Ectodermal cell (in vitro differentiated cells): Measurements from ENCODE around the gene SULF2.

Experiments used
- H3K27ac ChIP-seq: 2 replicates; pipeline ENCODE4 v1.7.0; 2013; ENCODE audit warnings: mild to moderate bottlenecking, low read depth, low read length; ENCODE audit not compliant: insufficient read depth, poor library complexity, severe bottlenecking
- H3K27me3 ChIP-seq: 2 replicates; pipeline ENCODE4 v1.7.0; 2013; ENCODE audit warnings: mild to moderate bottlenecking, low read length; ENCODE audit not compliant: insufficient read depth, control insufficient read depth, poor library complexity, severe bottlenecking
- H3K36me3 ChIP-seq: one replicate; pipeline ENCODE4 v1.7.0; 2013; ENCODE audit warnings: low read length; ENCODE audit not compliant: control insufficient read depth, insufficient read depth
- H3K4me1 ChIP-seq: one replicate; pipeline ENCODE4 v1.7.0; 2013; ENCODE audit warnings: low read length; ENCODE audit not compliant: control insufficient read depth, insufficient read depth
- H3K4me3 ChIP-seq: 2 replicates; pipeline ENCODE4 v1.7.0; 2013; ENCODE audit warnings: low read depth, low read length, control low read depth; ENCODE audit not compliant: insufficient read depth
- H3K9me3 ChIP-seq: 2 replicates; pipeline ENCODE4 v1.7.0; 2013; ENCODE audit warnings: mild to moderate bottlenecking, low read length, moderate library complexity; ENCODE audit not compliant: control insufficient read depth
- WGBS, 2 experiments: methylation state at CpG; one replicate each; pipeline ENCODE4 v1.1.7; 2013; ENCODE audit warnings: missing lambda C conversion rate in 2 of 2; 5-methylcytosine and 5-hydroxymethylcytosine counted together

The SULF2 gene

GRCh38 chr20:47751449-47751848 lies 33.8 kb downstream of the SULF2 start:
- Histone ChIP-seq H3K4me3 (no peak overlapping the region), H3K27me3 (no peaks in the 10 kb centered on the region), H3K27ac (no peak overlapping the region), H3K4me1 (peaks cover 4% of the 10 kb centered on the region), H3K9me3 (no peaks in the 10 kb centered on the region), H3K36me3 (no peaks in the 10 kb centered on the region)
- 95 to 97% methylated on average over 5 of the region's 5 CpGs for WGBS, 2 experiments

GRCh38 chr20:47749339-47749738 lies 35.9 kb downstream of the SULF2 start:
- no peak overlapping the region for H3K4me3 ChIP-seq
- 95 to 96% methylated on average over 4 of the region's 4 CpGs for WGBS, 2 experiments
- peaks cover 4% of the 10 kb centered on the region for H3K4me1 ChIP-seq
- H3K9me3 ChIP-seq: no peaks in the 10 kb centered on the region
- H3K27me3 ChIP-seq: no peaks in the 10 kb centered on the region
- H3K27ac ChIP-seq: no peak overlapping the region
- H3K36me3 ChIP-seq: no peaks in the 10 kb centered on the region

GRCh38 chr20:47748823-47749222 lies 36.5 kb downstream of the SULF2 start:
- WGBS, 2 experiments: 82 to 86% methylated on average over 5 of the region's 5 CpGs
- Histone ChIP-seq H3K36me3 (no peaks in the 10 kb centered on the region), H3K4me3 (no peak overlapping the region), H3K27ac (no peak overlapping the region), H3K27me3 (no peaks in the 10 kb centered on the region), H3K9me3 (no peaks in the 10 kb centered on the region), H3K4me1 (peaks cover 3% of the 10 kb centered on the region)

- no peaks in the 10 kb centered on the region for H3K36me3 ChIP-seq
- H3K4me3 ChIP-seq: no peak overlapping the region
- no peak overlapping the region for H3K27ac ChIP-seq
- H3K27me3 ChIP-seq: no peaks in the 10 kb centered on the region
- WGBS, 2 experiments: 86 to 90% methylated on average over 6 of the region's 6 CpGs
- no peaks in the 10 kb centered on the region for H3K4me1 ChIP-seq
- no peaks in the 10 kb centered on the region for H3K9me3 ChIP-seq
Observed at GRCh38 chr20:47748069-47748468, 37.2 kb downstream of the SULF2 start.

GRCh38 chr20:47747669-47748031 lies 37.6 kb downstream of the SULF2 start:
- H3K4me3 ChIP-seq: no peak overlapping the region
- no peaks in the 10 kb centered on the region for H3K36me3 ChIP-seq

GRCh38 chr20:47744803-47745202 lies 40.5 kb downstream of the SULF2 start:
- Histone ChIP-seq H3K9me3 (no peaks in the 10 kb centered on the region), H3K27ac (no peak overlapping the region), H3K4me1 (peaks cover 13% of the 10 kb centered on the region), H3K27me3 (no peaks in the 10 kb centered on the region), H3K36me3 (no peaks in the 10 kb centered on the region), H3K4me3 (no peak overlapping the region)
- 95 to 100% methylated on average over 2 to 4 of the region's 4 CpGs for WGBS, 2 experiments

More at GRCh38 chr20:47747669-47748031, 37.6 kb downstream of the SULF2 start:
- Histone ChIP-seq H3K27me3 (no peaks in the 10 kb centered on the region), H3K27ac (no peak overlapping the region), H3K9me3 (no peaks in the 10 kb centered on the region), H3K4me1 (no peaks in the 10 kb centered on the region)
- WGBS, 2 experiments: 93 to 94% methylated on average over 10 of the region's 10 CpGs

- Histone ChIP-seq H3K27me3 (no peaks in the 10 kb centered on the region), H3K4me3 (no peak overlapping the region), H3K4me1 (peaks cover 13% of the 10 kb centered on the region), H3K27ac (no peak overlapping the region), H3K9me3 (no peaks in the 10 kb centered on the region), H3K36me3 (no peaks in the 10 kb centered on the region)
- 94 to 95% methylated on average over 7 of the region's 7 CpGs for WGBS, 2 experiments
Observed at GRCh38 chr20:47743671-47744070, 41.6 kb downstream of the SULF2 start.

- no peaks in the 10 kb centered on the region for H3K9me3 ChIP-seq
- no peak overlapping the region for H3K4me3 ChIP-seq
- WGBS, 2 experiments: 91 to 92% methylated on average over 22 of the region's 22 CpGs
- no peaks in the 10 kb centered on the region for H3K27me3 ChIP-seq
- peaks cover 13% of the 10 kb centered on the region for H3K4me1 ChIP-seq
- H3K27ac ChIP-seq: no peak overlapping the region
- no peaks in the 10 kb centered on the region for H3K36me3 ChIP-seq
Observed at GRCh38 chr20:47741669-47742608, 43.3 kb downstream of the SULF2 start.

- Histone ChIP-seq H3K27ac (no peak overlapping the region), H3K4me3 (no peak overlapping the region), H3K36me3 (no peaks in the 10 kb centered on the region), H3K27me3 (no peaks in the 10 kb centered on the region), H3K9me3 (no peaks in the 10 kb centered on the region), H3K4me1 (peaks cover 13% of the 10 kb centered on the region)
- 72 to 76% methylated on average over 11 of the region's 11 CpGs for WGBS, 2 experiments
Observed at GRCh38 chr20:47740862-47741184, 44.5 kb downstream of the SULF2 start.

GRCh38 chr20:47740121-47740861 lies 45.0 kb downstream of the SULF2 start:
- 91 to 92% methylated on average over 9 to 10 of the region's 10 CpGs for WGBS, 2 experiments

More at GRCh38 chr20:47740121-47740861, 45.0 kb downstream of the SULF2 start:
- no peaks in the 10 kb centered on the region for H3K9me3 ChIP-seq
- no peaks in the 10 kb centered on the region for H3K27me3 ChIP-seq
- H3K4me1 ChIP-seq: peaks cover 13% of the 10 kb centered on the region
- no peak overlapping the region for H3K4me3 ChIP-seq
- H3K27ac ChIP-seq: no peak overlapping the region
- no peaks in the 10 kb centered on the region for H3K36me3 ChIP-seq
